Peyer's patch (tissue), 4 donors: ENCODE measurements around the gene BCAS3. TPM values are rescaled to one million over a fixed set of nuclear protein-coding genes. Genes with fewer than 3 reads are reported as not detected.
"Not testable (repeated sequence)": the region's sequence is repeated elsewhere in the genome, so short reads cannot be mapped to it uniquely, and the experiment has no call there.

ENCODE experiments used
- DNase-seq, 3 donors: peaks; one replicate each; pipeline ENCODE4 v3.0.0-alpha.2; 2017 to 2019
- H3K27ac ChIP-seq, 4 donors: fragments of 200-600 bp; sonication (generic); one replicate each; pipeline ENCODE4 v1.5.1; 2016 to 2019
- H3K27me3 ChIP-seq, 2 donors: fragments of 200-600 bp; sonication (generic); one replicate each; pipeline ENCODE4 v1.5.1; 2019
- H3K36me3 ChIP-seq, 3 donors: fragments of 200-600 bp; sonication (generic); one replicate each; pipeline ENCODE4 v1.5.1; 2016 to 2019
- H3K4me1 ChIP-seq, 4 donors: fragments of 200-600 bp; sonication (generic); one replicate each; pipeline ENCODE4 v1.5.1; 2016 to 2019
- H3K4me3 ChIP-seq, 4 donors: fragments of 200-600 bp; sonication (generic); 1 replicate in 3 of 4; 2 replicates in 1 of 4; pipeline ENCODE4 v1.5.1; 2016 to 2019; ENCODE audit warnings: mild to moderate bottlenecking in 1 of 4
- H3K9me3 ChIP-seq, 4 donors: fragments of 200-600 bp; sonication (generic); one replicate each; pipeline ENCODE4 v1.5.1; 2016 to 2019; ENCODE audit warnings: mild to moderate bottlenecking in 1 of 4
- POLR2A ChIP-seq, 2 donors: fragments of 450-650 bp; IDR thresholded peaks; one replicate each; pipeline ENCODE4 v1.5.1; 2017; ENCODE audit warnings: antibody characterized with exemption in 2 of 2, mild to moderate bottlenecking in 2 of 2, moderate library complexity in 2 of 2
- total RNA-seq, 4 donors: library from RNA; depleted of rRNA; stranded (reverse); fragments of >200 nt; gene quantifications; one replicate each; pipeline ENCODE4 v1.1.0, GENCODE V29; 2016
- TF ChIP-seq, protein P1 (sequence below), 6 experiments: fragments of 450-650 bp in 4 of 6; fragments of 200-600 bp in 2 of 6; sonication (generic) in 1 of 6; IDR thresholded peaks; one replicate each; pipeline ENCODE4 v1.5.1; 2017 to 2019; ENCODE audit warnings: antibody characterized with exemption in 6 of 6, mild to moderate bottlenecking in 3 of 6, moderate library complexity in 1 of 6

Gene BCAS3
- total RNA-seq, 4 donors from 2014 or later: 25.7 to 109 (median 57.1) TPM

DNA sequence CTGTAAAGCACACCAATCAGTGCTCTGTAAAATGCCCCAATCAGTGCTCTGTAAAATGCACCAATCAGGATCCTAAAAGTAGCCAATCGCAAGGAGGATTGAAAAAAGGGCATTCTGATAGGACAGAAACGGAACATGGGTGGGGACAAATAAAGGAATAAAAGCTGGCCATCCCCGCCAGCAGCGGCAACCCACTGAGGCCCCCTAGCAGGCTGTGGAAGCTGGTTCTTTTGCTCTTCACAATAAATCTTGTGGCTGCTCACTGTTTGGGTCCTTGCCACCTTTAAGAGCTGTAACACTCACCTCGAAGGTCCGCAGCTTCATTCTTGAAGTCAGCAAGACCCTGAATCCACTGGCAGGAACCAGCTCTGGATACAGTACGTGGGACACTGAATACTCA lies 559.6 kb downstream of the BCAS3 start:
- no peaks in the 10 kb centered on the region for H3K4me1 ChIP-seq
- H3K27ac ChIP-seq: no peak overlapping the region
- no peak overlapping the region for H3K4me3 ChIP-seq
- TF ChIP-seq POLR2A (IDR thresholded peaks at IDR 0.05): no peak
- TF ChIP-seq, protein P1, sequence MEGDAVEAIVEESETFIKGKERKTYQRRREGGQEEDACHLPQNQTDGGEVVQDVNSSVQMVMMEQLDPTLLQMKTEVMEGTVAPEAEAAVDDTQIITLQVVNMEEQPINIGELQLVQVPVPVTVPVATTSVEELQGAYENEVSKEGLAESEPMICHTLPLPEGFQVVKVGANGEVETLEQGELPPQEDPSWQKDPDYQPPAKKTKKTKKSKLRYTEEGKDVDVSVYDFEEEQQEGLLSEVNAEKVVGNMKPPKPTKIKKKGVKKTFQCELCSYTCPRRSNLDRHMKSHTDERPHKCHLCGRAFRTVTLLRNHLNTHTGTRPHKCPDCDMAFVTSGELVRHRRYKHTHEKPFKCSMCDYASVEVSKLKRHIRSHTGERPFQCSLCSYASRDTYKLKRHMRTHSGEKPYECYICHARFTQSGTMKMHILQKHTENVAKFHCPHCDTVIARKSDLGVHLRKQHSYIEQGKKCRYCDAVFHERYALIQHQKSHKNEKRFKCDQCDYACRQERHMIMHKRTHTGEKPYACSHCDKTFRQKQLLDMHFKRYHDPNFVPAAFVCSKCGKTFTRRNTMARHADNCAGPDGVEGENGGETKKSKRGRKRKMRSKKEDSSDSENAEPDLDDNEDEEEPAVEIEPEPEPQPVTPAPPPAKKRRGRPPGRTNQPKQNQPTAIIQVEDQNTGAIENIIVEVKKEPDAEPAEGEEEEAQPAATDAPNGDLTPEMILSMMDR (IDR thresholded peaks at IDR 0.05): no peak
- no peak for DNase-seq
- no peaks in the 10 kb centered on the region for H3K36me3 ChIP-seq
- no peaks in the 10 kb centered on the region for H3K27me3 ChIP-seq
- H3K9me3 ChIP-seq: no peaks in the 10 kb centered on the region

DNA sequence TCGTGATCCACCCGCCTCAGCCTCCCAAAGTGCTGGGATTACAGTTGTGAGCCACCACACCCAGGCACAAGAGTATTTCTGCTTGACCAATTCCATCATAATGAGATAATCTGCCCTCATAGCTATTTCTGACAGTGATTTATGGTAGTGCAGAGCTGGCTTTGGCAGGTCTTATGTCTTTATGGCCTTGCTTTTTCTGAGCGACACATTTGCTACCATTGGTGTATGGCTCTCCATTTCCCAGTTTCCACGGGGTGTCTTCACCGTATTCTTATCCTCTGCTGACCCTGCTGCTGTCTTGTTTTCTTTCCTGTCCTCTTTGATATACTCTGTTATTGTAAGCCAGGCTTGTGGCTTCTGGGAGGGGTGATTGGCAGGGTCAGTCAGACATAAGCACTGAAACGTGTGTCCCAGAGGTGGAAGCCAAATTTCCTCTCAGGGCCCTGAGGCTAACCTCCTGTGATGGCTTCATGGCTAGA lies 560.8 kb downstream of the BCAS3 start:
- Histone ChIP-seq H3K27ac (no peak overlapping the region), H3K27me3 (no peaks in the 10 kb centered on the region), H3K36me3 (no peaks in the 10 kb centered on the region), H3K4me1 (no peaks in the 10 kb centered on the region), H3K4me3 (no peak overlapping the region), H3K9me3 (no peaks in the 10 kb centered on the region)
- TF ChIP-seq POLR2A (IDR thresholded peaks at IDR 0.05): no peak
- TF ChIP-seq, protein P1 (IDR thresholded peaks at IDR 0.05): no peak
- DNase-seq: no peak

DNA sequence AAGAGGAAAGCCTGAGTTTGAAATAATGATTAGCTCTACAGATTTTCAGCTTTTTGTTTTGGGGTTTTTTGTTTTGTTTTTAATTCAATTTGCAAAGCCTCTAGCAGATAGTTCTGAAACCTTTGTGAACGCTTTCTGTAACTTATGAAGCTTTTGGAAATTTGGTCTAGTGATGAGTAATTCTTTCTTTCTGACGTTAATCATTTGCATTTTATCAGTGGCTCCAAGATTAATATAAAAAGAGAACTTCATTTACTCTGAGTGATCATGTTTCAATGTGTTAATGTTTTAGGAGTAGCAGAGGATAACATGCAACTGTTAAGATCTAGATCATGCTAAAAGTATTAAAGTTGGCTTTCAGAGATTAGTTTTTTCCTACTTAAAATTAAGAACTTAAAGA lies 561.7 kb downstream of the BCAS3 start:
- Histone ChIP-seq H3K4me1 (no peaks in the 10 kb centered on the region), H3K36me3 (no peaks in the 10 kb centered on the region), H3K9me3 (no peaks in the 10 kb centered on the region), H3K27me3 (no peaks in the 10 kb centered on the region), H3K27ac (no peak overlapping the region), H3K4me3 (no peak overlapping the region)
- no peak for DNase-seq
- TF ChIP-seq POLR2A (IDR thresholded peaks at IDR 0.05): no peak
- TF ChIP-seq, protein P1 (IDR thresholded peaks at IDR 0.05): no peak

DNA sequence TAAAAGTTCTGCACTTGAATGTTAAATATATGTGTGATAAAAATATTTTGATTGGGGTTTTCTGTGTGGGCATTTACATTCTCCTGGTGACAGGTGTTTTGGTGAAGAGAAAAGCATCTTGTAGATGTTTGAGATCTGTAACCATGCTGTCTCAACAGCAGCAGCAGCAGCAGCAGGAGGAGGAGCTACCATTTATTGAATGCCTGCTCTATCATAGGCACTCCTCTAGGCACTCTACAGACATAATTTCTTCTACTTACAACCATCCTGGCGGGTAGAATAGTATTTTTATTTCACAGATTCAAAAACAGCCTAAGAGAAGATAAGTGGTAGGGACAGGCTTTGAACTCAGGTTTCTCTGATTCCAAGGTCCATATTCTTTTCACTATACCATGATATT lies 562.3 kb downstream of the BCAS3 start:
- no peaks in the 10 kb centered on the region for H3K4me1 ChIP-seq
- TF ChIP-seq, protein P1 (IDR thresholded peaks at IDR 0.05): no peak
- TF ChIP-seq POLR2A (IDR thresholded peaks at IDR 0.05): no peak

DNA sequence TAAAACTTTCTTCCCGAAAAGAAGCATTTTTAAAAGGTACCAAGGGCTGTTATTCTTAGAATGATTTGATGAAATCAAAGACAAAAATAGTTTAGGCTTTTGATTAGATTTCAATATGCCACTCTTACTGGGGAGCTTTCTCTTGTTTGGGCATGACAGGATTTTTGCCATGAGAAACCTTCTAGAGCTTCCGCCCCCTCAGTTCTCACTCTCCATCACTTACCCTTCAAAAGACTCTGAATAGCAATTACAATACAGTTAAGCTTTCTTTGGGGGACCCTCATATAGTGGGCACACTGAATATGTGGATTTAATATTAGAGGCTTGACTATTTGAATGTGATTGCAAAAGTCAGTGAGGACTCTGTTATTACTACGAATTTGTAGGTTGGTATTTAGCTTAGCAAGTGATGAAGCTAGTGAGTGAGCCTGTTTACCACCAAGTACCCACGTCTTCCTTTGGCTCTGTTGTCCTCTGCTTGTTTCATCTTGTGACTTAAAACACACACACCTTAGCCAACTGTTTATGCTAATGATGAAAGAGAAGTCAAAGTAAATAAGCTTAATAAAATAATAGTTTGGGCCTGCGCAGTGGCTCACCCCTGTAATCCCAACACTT lies 563.3 kb downstream of the BCAS3 start:
- H3K27ac ChIP-seq: no peak overlapping the region
- no peak overlapping the region for H3K4me3 ChIP-seq
- H3K36me3 ChIP-seq: no peaks in the 10 kb centered on the region
- no peaks in the 10 kb centered on the region for H3K9me3 ChIP-seq
- no peak for DNase-seq
- no peak for TF ChIP-seq POLR2A (IDR thresholded peaks at IDR 0.05)
- TF ChIP-seq, protein P1 (IDR thresholded peaks at IDR 0.05): no peak
- no peaks in the 10 kb centered on the region for H3K4me1 ChIP-seq
- no peaks in the 10 kb centered on the region for H3K27me3 ChIP-seq

More for the DNA sequence above, 562.3 kb downstream of the BCAS3 start:
- H3K9me3 ChIP-seq: no peaks in the 10 kb centered on the region
- no peak overlapping the region for H3K27ac ChIP-seq
- no peaks in the 10 kb centered on the region for H3K36me3 ChIP-seq
- H3K27me3 ChIP-seq: no peaks in the 10 kb centered on the region
- no peak for DNase-seq
- H3K4me3 ChIP-seq: no peak overlapping the region

DNA sequence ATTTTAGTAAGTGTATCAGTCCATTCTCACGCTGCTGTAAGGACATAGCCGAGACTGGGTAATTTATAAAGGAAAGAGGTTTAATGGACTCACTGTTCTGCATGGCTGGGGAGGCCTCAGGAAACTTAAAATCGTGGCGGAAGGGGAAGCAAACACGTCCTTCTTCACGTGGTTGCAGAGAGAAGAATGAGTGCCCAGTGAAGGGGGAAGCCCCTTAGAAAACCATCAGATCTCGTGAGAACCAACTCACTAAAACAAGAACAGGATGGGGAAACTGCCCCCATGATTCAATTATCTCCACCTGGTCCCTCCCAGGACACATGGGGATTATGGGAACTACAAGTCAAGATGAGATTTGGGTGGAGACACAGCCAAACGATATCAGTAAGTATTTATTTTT lies 567.3 kb downstream of the BCAS3 start:
- not testable (repeated sequence) for H3K27ac ChIP-seq, H3K9me3 ChIP-seq, H3K27me3 ChIP-seq, DNase-seq, H3K36me3 ChIP-seq, H3K4me3 ChIP-seq
- peaks cover 0 to 21% (median 0%) of the 10 kb centered on the region in 4 donors for H3K4me1 ChIP-seq
